GM21390 (cell line): Measurements from ENCODE around the gene CHPF2.
A peak's percentile ranks its signal among the peaks of the same experiment; 100 is the strongest.

Experiments
- ATAC-seq: cut with Tn5 transposase; IDR thresholded peaks from one replicate; pipeline ENCODE4 v1.9.1; 2021; ENCODE audit not compliant: unreplicated experiment

The CHPF2 gene

GRCh38 chr7:151205730-151206129 lies 26.6 kb upstream of the CHPF2 start:
- ATAC-seq = no peak

GRCh38 chr7:151206914-151207313 lies 25.4 kb upstream of the CHPF2 start:
- no peak for ATAC-seq

GRCh38 chr7:151207315-151207714 lies 25.0 kb upstream of the CHPF2 start:
- no peak for ATAC-seq

GRCh38 chr7:151207804-151208203 lies 24.5 kb upstream of the CHPF2 start:
- no peak for ATAC-seq

GRCh38 chr7:151208253-151208862 lies 23.9 kb upstream of the CHPF2 start:
- ATAC-seq = no peak

- ATAC-seq = no peak
Measured at GRCh38 chr7:151209588-151209987, 22.7 kb upstream of the CHPF2 start.

GRCh38 chr7:151210087-151210854 lies 22.0 kb upstream of the CHPF2 start, which contains the start of gene H2BK1:
TSS of gene H2BK1 (minus strand) at chr7:151210488. CDS start at chr7:151210318, 170 bp downstream.
- ATAC-seq = no peak

GRCh38 chr7:151211155-151211772 lies 21.0 kb upstream of the CHPF2 start:
- no peak for ATAC-seq

- ATAC-seq = no peak
Measured at GRCh38 chr7:151212626-151213025, 19.7 kb upstream of the CHPF2 start.

GRCh38 chr7:151213826-151214225 lies 18.5 kb upstream of the CHPF2 start:
- ATAC-seq = no peak

- ATAC-seq = no peak
Measured at GRCh38 chr7:151215396-151215795, 16.9 kb upstream of the CHPF2 start.

GRCh38 chr7:151218170-151218569 lies 14.1 kb upstream of the CHPF2 start:
- ATAC-seq = no peak

- ATAC-seq = no peak
Measured at GRCh38 chr7:151223728-151224127, 8.6 kb upstream of the CHPF2 start.

- ATAC-seq = no peak
Measured at GRCh38 chr7:151225948-151226510, 6.3 kb upstream of the CHPF2 start.

GRCh38 chr7:151226560-151226874 lies 5.8 kb upstream of the CHPF2 start:
- ATAC-seq = peak; percentile 3

GRCh38 chr7:151226875-151227782 lies 5.2 kb upstream of the CHPF2 start, which contains the start of gene ABCF2:
TSS of gene ABCF2 (minus strand) at chr7:151227205. CDS start at chr7:151226458, 747 bp downstream.
- peak; percentile 99 for ATAC-seq

- no peak for ATAC-seq
Measured at GRCh38 chr7:151228024-151228866, 4.0 kb upstream of the CHPF2 start.

GRCh38 chr7:151229249-151229648 lies 3.0 kb upstream of the CHPF2 start:
- no peak for ATAC-seq

- ATAC-seq = no peak
Measured at GRCh38 chr7:151231080-151231479, 1.2 kb upstream of the CHPF2 start.
